Fibroblast of peridontal ligament (primary cell): ENCODE measurements around the gene RRBP1.

ENCODE experiments used
- DNase-seq: peaks from one replicate; pipeline ENCODE4 v3.0.0-alpha.2; 2010; ENCODE audit errors: extremely low read depth

The RRBP1 gene

DNA sequence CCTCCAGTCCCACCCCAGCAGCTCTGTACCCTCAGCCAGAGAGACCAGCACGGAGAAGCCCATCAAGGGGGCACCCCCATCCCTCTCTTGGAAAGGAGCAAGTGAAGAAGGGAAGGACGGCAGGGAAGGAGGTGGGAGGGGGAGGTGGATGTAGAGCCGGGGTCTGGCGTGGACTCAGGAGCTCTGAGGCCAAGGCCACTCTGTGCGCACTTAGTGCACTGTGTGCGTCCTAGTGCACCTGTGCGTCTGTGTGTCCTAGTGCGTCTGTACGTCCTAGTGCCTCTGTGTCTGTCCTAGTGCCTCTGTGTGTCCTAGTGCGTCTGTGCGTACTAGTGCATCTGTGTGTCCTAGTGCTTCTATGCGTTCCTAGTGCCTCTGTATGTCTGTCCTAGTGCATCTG lies 58.0 kb downstream of the RRBP1 start:
- no peak for DNase-seq

DNA sequence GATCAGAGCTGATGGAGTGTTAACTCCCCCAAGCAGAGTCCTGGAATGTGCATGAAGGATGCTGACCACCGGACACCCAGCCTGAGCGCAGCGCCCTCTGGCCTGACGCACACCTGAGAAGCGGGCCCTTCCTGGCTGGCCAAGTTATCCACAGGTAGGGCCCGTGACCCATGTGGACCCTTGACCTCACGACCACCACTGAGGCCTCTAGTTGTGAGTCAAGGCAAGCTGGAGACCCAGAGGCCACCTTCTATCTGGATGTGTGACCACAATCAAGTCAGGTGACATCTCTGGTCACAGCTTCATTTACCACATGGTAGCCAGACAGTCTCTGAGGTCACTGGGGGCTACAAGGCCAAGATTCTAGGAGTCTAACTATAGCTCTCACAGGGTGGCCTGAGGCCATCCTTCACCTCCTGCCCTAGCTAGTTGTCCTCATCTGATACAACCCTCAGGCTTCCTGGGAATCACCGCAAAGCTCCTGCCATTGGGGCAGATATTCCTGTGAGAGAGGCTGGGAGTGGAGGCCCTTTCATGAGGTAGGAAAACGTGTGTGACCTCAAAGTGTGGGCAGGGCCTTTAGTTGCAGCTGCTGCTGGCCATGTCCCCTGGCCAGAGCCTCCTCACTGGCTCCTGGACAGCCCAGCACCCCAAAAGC lies 59.1 kb downstream of the RRBP1 start:
- no peak for DNase-seq

DNA sequence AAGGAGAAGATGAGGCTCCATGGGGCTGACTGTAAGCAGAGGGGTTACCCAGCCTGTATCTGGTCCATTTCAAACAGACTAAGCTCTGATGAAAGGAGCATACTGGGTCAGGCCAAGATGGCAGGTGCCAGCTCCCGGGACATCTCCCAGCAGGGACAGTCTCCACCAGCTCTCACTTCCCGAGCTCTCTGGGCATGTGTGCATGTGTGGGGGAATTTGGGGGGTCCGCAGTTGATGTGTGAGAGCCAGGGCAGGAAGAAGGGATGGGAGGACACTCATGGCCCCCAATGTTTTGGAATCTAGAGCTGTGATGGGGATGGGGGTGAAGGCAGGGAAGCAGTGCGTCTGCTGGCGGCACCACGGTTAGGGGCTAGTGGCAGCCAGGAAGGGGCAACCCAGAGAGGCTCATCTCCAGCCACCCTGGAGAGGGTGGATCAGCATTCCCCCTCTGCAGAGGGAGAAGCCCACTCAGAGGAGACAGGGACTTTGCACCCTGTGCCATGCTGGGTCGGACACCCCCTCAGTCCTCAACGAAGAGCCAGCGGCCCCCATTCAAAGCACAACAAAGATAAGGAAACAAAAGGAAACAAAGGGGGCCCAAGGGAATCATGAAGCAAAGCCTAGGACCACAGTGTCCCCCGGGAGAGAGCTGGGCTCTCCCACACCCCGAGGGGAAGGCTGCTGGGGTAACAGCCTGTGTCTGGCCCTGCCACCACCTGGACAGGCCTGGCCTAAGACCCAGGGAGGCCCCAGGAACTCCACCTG lies 59.8 kb downstream of the RRBP1 start:
- no peak for DNase-seq

DNA sequence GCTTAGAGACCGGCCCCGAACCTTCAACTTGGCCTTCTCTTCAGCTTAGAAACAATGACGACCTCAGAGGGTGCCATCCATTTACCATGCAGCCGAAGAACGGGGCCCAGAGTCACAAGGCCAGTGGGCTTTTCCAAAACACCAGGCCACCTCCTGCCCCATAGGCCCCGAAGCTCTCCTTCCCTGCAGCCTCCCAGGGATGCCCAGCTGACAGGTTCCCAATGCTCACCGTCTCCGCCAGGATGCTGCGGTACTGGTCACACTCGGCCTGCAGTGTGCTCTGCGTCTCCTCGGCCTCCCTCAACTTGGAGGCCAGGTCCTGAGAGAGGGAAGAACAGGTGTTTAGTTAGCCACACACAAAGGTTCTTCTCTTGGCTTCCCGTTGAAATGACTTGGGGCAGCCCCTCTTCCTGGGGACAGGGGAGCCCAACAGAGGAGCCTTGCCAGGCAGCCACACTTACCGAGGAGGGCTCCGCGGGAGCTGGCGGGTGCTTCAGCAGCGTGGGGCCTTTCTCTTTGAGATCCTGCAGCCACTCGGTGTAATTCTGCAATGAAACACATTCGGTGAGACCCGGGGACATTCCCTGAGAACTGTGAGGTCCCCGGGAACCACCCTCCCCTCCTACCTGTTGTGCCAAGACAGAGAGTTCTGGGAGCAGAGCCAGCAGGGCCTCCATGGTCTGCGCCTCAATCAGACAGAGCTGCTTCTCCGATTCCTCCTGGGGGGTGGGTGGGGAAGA lies 60.6 kb downstream of the RRBP1 start:
- DNase-seq = no peak

DNA sequence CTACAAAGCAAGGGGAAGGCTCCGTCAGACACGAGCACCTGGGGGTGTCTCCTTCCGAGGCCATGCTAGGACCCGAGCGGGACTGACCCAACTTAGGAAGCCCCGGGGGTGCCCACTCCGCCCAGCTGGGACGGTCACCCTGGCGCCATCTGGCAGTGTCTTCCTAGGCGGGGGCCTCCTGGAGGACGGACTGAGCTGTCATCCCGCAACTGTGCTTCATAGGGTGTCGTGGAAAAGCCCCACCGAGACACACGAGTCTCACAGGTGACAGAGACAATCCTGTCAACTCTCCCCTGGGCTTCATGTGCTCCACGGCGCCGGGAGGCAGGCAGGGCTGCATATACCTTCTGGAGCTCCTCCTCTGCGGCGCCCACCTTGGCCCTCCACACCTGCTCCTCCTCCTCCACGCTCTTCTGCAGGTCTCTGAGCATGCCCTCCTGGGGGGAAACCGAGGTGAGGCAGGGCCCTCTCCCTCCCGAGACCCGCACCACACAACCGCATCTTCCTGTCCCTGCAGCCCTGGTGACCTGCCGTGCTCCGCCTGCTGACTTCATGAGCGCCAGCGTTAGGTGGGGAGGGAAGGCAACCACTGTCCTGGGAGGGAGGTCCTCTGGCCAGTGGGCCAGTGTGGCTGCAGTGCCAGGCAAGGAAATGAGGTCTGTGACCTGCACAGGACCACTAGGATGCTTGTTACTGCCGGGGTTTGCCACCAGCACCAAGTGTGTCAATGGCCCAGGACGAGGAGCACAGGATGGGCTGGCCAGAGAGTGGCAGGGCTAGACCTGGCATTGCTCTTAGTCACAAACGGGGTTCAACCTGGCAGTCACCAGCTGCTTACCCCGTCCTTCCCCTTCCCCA lies 61.4 kb downstream of the RRBP1 start:
- DNase-seq = no peak

DNA sequence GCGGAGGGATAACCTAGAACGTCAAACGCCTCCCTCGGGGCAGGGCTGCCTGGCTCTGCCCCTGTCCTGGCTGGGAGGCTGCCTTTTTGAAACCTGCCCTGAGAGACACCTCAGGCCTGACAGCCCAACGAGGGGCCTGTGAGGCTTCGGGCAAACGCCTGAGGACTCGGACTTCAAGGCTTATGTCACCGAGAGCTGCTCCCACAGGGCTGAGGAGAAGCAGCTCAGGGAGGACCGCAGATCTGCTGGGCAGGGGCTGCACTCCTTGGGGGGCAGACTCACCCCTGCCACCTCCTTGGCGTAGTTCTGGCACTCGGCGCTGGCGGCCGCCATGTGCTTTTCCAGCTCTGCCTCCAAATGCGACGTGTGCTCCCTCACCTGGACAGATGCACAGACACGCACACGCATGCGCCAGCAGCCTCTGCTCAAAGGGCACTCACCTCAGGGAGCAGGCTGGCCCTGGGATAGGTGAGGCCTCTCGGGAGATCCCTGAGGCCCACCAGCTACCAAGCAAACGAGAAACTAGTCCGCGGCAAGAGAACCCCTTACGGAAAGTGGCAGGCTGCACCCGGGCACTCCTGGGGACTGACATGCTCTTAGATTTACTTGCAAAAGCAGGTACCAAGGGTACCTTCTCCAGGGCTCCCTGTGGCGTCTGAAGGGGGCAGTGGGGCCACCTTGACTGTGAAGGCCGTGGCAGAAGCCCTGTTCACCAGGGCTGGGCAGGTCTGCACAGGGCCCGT lies 62.5 kb downstream of the RRBP1 start:
- no peak for DNase-seq

DNA sequence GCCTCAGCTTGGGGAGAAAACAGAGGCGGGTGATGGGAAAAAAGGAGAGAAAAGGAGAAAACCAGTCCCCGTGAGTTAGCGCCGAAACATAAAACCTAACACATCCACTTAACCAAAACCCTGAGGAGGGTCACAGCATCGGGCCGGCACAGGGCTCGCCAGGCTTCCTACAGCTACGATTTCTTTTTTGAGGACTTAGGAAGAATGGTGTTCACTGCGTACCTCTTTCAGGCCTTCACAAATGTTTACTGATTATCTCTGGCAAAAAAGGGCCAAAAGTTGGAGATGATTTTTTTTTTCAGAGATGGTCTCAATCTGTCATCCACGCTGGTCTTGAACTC lies 63.4 kb downstream of the RRBP1 start:
- no peak for DNase-seq

DNA sequence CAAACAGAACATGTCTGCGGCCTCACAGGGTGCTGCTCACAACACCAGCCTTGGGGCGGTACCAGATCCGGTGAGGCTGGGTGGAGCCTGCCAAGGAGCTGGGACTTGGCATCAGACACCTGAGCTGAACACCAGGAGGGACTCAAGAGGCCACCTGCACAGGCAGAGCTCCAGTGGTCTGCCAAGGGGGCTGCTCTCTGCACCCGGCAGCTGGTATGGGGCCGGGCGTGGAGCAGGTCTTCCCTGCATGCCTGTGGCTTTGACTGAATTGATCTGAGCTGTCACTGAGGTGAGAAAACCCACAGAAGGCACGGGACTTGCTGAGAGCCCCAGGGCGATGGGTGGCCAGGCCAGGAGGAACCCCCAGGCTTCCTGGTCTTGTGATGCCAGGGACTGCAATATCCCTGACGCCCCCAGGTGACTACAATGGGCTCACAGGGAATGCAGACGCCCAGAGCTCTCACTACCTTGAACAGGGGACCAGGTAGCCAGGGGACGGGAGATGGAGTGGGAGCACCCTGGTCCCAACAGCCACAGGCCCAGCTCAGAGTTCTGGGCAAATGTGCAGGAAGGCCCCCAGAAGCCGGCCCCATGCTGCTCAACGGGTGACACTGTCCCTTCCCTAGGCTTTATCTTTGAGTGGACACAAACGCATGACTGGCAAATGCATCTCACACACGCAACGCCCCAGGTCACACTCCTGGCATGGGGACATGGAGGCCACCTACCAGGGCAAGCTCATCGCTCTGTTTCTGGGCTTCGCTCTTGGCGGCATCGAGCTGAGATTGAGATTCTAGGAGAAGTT lies 64.0 kb downstream of the RRBP1 start:
- DNase-seq = no peak

DNA sequence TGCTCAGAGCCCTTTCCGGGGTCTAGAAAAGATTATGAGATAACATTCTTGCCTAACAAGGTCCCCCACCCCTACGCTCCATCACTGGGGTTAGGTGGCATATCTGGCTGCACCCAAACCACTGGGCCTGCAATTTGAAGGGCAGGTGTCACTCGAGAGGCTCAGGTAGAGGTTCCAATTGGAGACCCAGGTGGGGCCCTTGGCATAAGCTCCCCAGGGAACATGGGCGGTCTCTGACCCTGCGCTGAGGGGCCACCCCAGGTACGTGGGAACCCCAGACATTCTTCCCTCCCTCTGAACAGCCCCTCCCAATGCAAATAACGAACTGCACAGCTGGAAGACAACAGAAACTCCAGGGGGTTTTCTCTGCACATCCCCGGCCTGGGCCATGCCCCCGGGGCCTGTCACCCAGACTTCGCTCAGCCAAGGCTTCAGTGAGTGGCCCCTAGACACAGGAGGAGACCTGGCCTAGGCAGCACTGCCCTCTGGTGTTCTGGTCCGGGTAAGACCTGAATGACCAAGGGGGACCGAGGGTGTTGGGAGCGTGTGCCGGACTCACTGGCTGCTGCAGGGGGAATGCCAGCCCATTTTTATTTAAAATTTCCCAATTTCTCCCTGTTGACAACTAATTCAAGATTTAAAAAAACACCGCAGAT lies 64.7 kb downstream of the RRBP1 start:
- no peak for DNase-seq

DNA sequence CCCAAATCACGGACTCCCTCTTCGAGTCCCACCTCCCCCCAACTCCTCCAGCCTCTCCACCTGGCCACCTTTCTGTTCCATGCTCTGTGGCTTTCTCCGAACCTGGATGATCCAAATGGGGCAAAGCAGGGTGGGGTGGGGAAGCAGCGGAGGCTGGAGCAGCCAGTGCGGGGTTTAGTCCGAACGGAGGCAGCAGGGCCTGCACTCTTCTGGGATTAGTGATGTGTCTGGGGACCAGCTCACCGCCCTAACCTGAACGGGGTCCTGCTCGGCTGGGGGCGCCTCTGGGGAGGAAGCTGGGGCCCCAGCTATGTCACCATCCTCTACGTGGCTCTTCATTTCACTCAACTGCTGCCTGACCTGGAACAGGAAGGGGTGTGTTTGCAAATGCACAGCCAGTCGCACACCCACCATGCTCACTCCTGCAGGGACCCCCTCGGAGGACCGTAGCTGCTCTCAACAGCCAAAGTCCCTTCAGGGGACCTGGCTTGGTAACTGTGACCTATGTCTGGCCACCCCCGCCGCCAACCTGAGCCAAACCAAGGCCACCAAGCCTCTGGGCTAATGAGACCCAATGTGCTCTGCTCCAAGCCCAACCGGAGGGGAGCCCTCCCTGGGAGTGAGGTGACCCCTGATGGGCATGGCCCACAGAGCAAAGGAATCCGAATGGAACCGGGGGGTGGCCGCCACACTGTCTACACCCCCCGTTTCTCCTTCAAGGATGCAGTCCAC lies 65.4 kb downstream of the RRBP1 start:
- no peak for DNase-seq

DNA sequence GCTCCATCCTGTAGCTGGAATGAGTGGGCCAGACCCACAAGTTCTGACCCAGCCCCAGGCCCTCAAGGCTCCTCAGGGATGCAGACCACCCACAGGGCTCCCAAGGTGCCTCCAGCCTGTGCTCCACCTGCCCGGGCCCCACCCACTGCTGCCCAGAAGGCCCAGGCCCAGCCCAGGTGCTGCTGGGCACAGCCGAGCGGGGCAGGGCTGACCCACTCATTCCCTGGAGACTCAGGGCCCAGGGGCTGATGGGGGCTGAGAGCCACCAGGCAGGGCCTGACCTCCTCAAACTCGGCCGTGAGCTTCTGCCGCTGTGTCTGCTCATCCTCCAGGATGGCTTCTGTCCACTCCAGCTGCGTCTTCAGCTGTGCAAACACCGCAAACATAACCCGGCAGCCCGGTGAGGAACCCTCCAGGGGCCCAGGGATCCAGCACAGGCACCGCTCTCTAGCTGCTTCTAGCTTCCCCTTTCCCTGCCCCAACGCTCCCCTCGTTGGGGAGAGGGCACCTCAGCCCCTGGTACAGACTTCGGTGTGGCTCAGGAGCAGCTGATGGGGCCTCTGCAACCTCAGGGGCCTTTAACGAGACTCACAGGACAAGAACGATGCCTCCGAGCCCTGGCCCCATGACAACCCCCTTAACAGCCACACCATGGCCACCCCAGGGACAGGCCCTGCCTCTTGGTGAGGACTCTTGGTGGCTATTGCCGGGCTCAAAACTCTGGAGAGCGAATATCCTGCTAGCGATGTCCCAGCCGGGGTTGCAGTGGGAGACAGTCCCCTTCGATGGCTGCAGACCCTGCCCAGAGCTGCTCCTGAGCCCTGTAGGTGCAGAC lies 66.2 kb downstream of the RRBP1 start:
- DNase-seq = no peak

DNA sequence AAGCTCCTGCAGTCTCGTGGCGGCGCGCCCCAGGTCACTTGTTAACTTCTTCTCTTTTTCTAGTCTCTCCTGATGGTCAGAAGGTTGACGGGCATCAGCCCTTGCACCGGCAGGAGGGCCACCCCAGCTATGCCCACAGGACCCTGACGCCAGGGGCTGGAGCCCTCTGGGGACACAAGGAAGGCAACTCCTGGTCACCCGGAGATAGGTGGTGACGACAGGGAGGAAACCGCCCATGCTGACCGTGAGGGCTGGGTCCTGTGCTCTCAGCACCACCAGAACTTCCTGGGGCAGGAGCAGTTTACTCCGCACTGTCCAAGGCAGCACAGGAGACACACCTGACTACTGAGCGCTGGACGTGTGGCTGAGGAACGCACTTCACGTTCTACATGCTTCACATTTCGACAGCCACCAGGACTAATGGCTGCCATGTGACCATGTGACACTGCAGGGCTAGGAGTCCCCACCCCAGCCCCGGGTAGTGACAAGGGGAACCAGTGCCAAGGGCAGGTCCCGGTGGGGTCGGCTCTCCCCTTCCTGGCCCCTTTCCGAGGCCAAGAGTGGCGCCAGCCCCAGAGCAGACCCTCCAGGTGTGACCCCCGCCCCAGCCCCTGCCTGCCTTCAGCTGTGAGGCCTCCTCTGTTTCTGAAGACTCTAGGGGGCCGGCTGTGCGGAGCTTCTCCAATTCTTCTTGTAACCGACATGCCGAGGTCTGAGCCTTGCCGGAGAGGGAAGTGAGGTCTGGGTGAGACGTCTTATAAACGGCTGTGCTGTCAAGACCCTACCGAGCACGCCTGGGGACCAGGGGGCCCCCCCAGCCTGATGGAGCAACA lies 67.0 kb downstream of the RRBP1 start:
- DNase-seq = no peak

DNA sequence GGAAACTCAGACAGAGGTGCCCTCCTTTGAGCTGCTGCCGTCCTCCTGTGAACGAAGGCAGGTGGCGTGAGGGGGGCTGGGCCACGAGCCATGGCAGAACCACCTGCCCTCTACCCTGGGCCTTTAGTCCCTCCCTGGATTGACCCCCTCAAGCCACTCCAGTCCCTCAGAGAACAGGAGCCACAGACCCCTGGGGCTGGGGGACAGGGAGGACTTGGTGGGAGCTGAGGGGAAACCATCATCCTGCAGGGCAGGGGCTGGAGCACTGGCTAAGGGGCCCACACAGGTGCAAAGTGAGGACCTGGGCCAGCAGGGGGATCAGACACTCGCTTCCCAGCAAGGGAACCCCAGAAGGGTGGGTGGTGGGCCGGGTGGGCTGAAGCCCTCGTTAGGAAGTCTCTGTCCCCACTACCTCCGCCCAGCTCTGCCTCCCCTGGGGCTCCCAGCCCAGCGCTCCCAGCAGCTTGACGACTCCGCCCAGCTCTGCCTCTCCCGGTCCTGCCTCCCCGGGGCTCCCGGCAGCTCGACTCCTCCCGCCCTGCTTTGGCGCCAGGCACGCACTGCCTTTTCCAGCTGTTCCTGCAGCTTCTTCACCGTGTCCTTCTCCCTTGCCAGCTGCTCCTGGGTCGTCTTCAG lies 67.7 kb downstream of the RRBP1 start:
- peak; percentile 45 for DNase-seq

DNA sequence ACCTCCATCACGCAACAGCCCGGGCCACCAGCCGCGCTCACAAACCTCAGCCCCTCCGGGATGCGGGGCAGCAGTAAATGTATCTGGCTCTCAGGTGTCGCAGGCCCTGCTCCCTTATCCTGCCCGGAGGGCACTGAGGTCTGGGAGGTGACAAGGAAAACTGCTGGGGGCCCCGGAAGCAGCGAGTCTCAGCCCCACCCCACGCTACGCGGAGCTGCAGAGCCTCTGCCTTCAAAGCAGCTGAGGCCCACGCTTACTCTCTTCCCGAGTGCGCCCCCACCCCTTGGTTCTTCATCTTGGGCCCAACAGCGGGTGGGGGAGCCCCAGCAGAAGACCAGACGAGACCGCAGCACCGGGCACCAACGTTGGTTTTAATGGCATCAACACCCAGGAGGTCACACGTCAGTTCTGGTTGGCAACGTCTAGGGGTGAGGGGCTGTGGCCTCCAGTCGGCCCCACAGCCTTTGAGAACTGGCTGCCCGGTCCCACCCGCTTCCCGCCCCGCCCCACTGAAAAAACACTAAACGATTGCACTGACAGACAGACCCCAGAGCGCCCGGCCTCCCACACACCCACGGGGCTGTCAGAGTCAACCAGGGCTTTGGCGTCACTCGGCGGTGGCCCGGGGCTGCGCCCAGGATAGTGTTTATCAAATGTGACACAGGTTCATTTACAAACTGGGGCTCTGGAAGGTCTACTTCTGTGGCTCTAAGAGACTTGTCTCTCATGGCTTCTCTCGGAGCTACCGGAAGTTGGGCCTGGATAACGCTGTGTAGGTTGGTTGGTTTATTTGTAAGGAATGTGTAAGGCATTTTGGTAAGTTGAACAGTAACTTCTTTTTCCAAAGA lies 68.5 kb downstream of the RRBP1 start:
- no peak for DNase-seq

DNA sequence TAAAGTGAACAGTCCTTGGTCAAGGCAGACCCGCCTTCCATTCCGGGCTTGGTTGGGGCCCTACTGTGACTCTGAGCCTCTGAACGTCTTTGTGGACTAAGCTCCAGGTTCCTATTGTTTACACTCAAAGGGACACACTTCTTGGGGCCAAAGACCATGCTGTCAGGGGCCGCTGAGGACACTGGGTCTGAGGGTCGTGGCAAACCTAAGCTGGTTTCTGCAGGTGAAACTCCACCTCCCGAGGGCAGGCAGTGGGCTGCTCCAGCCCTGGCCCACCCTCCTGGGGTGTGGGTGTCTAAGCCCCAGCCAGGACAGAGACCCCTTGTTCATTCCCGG lies 69.1 kb downstream of the RRBP1 start:
- no peak for DNase-seq

DNA sequence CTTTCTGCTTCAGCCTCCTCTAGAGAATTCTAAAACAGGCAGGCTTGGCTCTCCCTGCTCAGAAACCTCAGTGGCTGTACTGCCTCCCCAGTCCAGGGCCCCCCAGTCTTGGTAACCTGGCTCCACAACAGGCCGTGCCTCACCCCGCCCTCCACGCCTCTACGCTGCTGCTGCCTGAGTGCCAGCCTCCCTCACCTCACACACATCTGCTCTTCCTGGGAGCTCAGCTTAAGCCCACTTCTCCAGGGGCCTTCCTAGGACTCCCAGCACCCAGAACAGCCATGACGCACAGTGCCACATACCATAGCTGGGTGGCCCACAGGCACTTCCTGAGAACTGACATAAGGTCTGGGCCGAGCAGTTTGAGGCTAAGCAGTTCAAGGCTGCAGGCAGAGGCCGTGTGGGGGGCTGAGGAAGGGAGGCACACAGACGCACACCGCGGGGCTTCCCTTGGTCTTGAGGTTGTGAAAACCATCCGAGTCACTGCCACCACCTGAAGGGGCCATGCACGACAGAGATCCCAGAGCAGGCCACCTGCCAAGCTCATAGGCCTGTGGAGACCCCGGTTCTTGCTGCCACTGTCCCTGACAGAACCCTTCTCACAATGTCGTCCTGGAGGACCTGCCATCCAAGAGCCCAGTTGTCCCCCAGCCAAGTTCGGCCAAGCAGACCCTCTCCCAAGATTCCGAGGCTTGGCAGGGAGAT lies 69.6 kb downstream of the RRBP1 start:
- DNase-seq = peak; percentile 56
